GM19025 (cell line): ENCODE data around the gene ENO3.

Experiments
- ATAC-seq: cut with Tn5 transposase; IDR thresholded peaks from one replicate; pipeline ENCODE4 v1.9.1; 2021; ENCODE audit warnings: mild to moderate bottlenecking, low read depth, moderate library complexity; ENCODE audit not compliant: unreplicated experiment

The ENO3 gene

DNA sequence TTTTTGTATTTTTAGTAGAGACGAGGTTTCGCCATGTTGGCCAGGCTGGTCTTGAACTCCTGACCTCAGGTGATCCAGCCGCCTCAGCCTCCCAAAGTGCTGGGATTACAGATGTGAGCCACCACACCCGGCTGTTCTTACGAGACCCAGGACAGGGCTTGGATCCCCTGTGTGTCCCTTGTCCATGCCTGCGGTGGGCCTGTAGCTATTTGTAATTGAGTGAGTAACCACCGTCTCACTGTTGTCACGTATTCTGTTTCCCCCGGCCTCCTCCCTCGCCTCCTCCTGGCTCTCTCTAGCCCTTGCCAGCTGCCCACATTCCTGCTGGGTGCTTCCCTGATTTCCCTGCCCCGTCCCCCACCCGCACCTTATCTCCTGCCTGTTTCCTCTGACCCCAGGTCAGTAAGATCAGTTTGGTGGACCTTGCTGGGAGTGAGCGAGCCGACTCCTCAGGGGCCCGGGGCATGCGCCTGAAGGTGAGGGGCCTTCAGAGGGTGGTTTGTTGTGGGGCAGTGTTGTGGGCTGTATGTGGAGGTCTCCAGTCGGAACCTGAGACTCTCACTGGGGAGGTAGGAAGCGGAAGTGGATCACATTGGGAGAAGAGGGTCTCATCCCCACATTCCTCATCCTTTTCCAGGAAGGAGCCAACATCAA lies 52.4 kb downstream of the ENO3 start:
- no peak for ATAC-seq
